Kidney epithelial cell (primary cell): ENCODE data around the gene PTPRE. TPM values are rescaled to one million over a fixed set of nuclear protein-coding genes. Genes with fewer than 3 reads are reported as not detected.

ENCODE experiments used
- DNase-seq: peaks from one replicate; pipeline ENCODE4 v3.0.0-alpha.2; 2010; ENCODE audit warnings: low read depth
- H3K27me3 ChIP-seq: 2 replicates; pipeline ENCODE4 v1.6.0; 2011; ENCODE audit warnings: low read length; ENCODE audit not compliant: control insufficient read depth, insufficient read depth
- H3K36me3 ChIP-seq: 2 replicates; pipeline ENCODE4 v1.5.1; 2011; ENCODE audit warnings: low read length; ENCODE audit not compliant: control insufficient read depth, insufficient read depth
- H3K4me3 ChIP-seq: 2 replicates; pipeline ENCODE4 v1.5.1; 2011; ENCODE audit warnings: low read depth, mild to moderate bottlenecking, control low read depth, low read length
- total RNA-seq: library from RNA; depleted of rRNA; stranded (reverse); fragments of >200 nt; gene quantifications from 2 replicates; pipeline ENCODE4 v1.2.3, GENCODE V29; 2015
- TF ChIP-seq, protein P1 (sequence below): IDR thresholded peaks from 2 replicates; pipeline ENCODE4 v1.5.1; 2011; ENCODE audit warnings: mild to moderate bottlenecking, moderate library complexity, low read length, control low read depth, inconsistent platforms; ENCODE audit not compliant: insufficient read depth, poor library complexity, severe bottlenecking

PTPRE gene
- total RNA-seq, 1 donor from 2014 or later: 10.3 TPM

- no peak for DNase-seq
- H3K36me3 ChIP-seq: no peaks in the 10 kb centered on the region
- TF ChIP-seq, protein P1, sequence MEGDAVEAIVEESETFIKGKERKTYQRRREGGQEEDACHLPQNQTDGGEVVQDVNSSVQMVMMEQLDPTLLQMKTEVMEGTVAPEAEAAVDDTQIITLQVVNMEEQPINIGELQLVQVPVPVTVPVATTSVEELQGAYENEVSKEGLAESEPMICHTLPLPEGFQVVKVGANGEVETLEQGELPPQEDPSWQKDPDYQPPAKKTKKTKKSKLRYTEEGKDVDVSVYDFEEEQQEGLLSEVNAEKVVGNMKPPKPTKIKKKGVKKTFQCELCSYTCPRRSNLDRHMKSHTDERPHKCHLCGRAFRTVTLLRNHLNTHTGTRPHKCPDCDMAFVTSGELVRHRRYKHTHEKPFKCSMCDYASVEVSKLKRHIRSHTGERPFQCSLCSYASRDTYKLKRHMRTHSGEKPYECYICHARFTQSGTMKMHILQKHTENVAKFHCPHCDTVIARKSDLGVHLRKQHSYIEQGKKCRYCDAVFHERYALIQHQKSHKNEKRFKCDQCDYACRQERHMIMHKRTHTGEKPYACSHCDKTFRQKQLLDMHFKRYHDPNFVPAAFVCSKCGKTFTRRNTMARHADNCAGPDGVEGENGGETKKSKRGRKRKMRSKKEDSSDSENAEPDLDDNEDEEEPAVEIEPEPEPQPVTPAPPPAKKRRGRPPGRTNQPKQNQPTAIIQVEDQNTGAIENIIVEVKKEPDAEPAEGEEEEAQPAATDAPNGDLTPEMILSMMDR: no peak
- H3K4me3 ChIP-seq: no peak overlapping the region
- H3K27me3 ChIP-seq: no peaks in the 10 kb centered on the region
Observed at GRCh38 chr10:128044186-128044585, 137.3 kb downstream of the PTPRE start.

- no peak for DNase-seq
- TF ChIP-seq, protein P1: no peak
- Histone ChIP-seq H3K36me3 (no peaks in the 10 kb centered on the region), H3K27me3 (no peaks in the 10 kb centered on the region), H3K4me3 (no peak overlapping the region)
Observed at GRCh38 chr10:128044961-128045832, 138.3 kb downstream of the PTPRE start.

- TF ChIP-seq, protein P1: no peak
- no peaks in the 10 kb centered on the region for H3K27me3 ChIP-seq
- no peaks in the 10 kb centered on the region for H3K36me3 ChIP-seq
- DNase-seq: no peak
- H3K4me3 ChIP-seq: no peak overlapping the region
Observed at GRCh38 chr10:128045833-128046120, 138.9 kb downstream of the PTPRE start.

- no peak for DNase-seq
- Histone ChIP-seq H3K4me3 (no peak overlapping the region), H3K36me3 (no peaks in the 10 kb centered on the region), H3K27me3 (no peaks in the 10 kb centered on the region)
- TF ChIP-seq, protein P1: no peak
Observed at GRCh38 chr10:128046156-128046952, 139.5 kb downstream of the PTPRE start.

DNA sequence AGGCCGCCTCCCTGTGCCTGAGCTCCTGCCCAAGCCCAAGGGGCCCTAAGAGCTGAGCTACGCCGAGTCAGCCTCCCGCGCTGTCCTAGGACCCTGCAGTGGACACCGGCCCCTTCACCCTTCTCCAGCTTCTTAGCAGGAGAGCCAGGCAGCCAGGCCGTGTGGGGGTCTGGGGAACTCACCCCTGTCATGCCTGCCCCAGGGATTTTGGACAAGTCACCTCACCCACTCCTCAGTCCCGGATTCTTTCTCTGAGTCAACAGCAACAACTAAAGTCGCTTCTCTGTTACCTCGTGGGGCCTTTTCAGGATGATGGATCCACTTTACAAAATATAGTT is 140.0 kb downstream of the PTPRE start:
- TF ChIP-seq, protein P1: no peak
- no peak overlapping the region for H3K4me3 ChIP-seq
- H3K36me3 ChIP-seq: no peaks in the 10 kb centered on the region
- no peak for DNase-seq
- H3K27me3 ChIP-seq: no peaks in the 10 kb centered on the region
